Endometrium (tissue), 2 donors: ENCODE data around the gene TMSB15A.
"Not testable (repeated sequence)": the region's sequence is repeated elsewhere in the genome, so short reads cannot be mapped to it uniquely, and the experiment has no call there.

Experiments
- FAIRE-seq: peaks from 2 replicates; lab custom pipeline; 2012; peaks lifted over from hg19 to GRCh38; lab: Jason Lieb, UNC
- donor health status: control.
- donor health status: control.

TMSB15A gene

DNA sequence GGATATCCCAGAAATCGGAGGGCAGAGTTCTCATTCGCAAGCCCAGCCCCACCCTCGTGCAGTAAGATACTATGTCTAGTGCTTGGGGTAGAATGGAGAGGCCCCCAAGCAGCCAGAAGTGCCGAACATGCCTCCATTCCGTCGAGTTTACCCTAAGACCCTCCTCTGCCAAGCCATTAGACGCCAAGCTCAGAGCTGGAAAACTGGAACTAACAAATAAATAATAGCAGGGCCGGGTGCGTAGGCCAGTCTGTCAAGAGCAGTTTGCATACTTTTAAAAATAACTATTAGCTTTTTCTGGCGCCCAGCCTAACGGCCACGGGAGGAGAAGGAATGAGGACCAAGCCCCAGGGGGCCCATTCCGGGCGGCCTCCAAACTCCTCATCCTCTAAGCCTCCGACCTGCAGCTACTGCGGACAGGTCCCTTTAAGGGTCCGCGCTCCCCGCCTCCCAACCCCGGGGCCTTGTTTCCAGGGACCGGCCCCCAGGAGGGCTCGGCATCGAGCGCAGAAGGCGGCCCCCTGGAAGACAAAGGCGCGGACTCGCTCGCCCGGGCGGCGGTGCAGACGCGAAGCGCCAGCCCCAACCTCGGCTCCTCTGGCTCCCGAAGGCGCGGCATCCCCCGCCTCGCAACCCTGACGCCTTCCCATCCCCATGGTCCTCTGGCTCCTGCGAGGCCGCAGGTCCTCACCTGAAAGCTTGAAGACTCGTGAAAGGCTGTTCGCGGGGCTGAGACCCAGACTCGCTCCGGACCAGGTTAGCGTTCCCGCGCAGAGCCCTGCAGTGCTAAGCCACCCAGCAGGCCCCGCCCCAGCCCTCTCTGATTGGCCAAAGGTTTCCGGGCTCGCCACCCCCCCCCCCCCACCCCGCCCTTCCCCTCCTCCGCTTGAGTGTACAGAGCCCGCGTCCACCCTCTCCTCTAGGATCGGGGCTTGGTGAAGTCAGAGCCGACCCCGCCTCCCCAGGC lies at the start of gene TMSB15A:
TMSB15A (minus strand) TSS at position 765 of the 967 bp plus-strand sequence.
- FAIRE-seq: no peak

DNA sequence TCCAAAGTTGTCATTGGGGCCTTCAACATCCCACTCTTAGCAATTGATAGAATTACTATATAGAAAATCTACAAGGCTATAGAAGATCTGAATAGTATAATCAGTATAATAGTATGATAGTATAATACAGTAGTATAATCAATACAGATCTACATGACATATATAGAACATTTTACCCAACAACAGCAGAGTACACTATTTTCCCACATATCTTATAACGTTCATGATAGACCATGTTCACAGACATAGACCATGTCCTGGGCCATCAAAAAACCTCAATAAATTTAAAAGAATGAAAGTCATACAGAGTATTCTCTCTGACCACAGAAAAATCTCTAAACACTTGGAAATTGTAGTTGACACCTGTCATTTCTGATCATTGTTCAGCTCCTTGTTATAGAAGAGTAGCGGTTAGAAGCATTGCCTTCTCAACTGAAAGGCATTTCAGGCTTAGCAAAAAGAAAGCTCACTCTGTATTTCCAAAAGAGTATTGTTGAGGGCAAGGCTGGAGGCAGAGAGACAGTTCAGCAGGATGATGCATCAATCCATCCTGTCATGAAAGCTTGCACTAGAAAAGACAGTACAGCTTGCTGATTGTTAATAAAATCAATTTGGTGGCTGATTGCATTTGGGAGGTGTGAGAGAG lies 44.0 kb upstream of the TMSB15A start:
- FAIRE-seq: no peak

DNA sequence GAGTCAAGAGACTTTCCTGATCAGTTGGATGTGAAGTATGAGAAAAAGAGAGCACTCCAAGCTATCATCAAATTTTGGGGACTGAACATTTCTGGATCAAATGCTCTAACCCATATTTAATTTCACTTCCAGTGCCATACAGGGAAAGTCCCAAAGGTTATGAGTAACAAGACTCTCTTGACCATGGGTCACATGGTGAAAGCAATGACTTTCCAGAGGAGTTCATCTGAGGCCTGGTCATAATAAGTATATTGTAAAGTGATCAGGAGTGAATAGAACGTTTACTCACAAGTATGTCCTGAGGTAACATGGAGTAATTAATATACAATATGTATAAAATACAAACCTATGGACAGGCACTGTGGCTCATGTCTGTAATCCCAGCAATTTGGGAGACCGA lies 42.1 kb upstream of the TMSB15A start:
- no peak for FAIRE-seq

DNA sequence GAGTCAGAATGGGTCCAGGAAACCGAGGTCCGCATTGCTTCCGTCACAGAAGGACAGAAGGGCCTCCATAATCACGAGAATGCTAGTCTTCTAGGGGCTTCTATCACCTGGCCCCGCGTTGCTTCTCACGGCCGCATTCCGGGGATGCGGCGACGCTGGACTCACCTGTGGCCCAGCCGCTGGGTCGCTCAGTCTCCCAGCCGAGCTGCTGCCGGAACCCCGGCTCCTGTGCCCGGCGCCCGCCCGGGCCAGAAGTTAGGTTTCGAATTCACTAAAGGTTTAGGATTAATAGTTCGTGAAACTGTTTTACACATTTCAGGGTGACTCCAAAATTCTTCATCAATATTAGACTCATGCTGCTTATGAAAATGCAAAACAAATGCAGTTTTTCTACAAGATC lies 31.7 kb upstream of the TMSB15A start:
- FAIRE-seq: no peak

DNA sequence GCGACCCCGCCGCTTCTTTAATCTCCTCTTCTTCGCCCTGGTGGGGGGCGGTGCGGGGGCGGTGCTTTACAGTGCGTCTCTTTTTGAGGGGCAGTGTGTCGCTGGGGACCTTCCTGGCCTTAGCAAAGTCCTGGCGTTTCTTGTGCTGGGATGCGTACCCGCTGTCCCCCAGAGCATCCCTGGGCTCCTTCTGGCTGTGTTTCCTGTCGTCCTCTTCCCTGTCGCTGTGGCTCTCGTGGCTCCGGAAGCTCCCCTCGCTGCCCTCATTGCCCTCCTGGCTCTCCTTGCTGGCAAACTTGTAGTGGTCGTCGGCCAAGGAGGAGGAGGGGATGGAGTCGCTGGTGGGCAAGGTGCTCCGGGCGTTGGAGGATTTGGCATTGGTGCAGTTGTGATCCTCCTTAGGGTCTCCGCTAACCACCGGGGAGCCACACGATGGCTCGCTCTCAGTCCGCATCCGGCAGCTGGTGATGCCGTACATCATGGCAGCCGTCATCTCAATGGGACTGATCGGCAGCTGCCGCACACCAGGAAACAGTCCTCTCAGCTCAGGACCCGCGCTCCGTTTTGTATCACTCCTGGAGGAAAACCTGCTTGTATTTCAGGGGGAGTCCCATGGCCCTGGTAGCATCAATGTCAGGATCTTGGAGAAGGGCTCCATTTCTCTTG lies 30.4 kb upstream of the TMSB15A start:
- FAIRE-seq: no peak

DNA sequence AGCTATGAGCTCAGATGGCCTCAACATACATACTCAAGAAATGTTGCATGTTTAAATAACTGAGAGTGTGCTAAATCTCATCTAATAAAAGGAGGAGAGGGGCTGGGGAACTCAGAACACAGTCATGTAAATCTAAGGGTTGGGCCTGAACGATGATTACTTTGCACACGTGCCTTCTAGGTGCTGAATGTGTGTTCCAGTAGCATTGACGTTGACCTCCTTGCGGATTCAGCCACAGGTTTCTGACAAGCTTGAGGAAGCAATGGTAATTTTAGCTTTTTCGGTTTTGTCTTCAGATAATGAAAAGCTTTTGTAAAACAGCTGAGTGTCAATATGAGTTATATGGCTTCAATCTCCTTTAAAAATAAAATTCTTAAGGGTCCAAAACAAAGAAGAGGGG lies 29.6 kb upstream of the TMSB15A start:
- not testable (repeated sequence) for FAIRE-seq

DNA sequence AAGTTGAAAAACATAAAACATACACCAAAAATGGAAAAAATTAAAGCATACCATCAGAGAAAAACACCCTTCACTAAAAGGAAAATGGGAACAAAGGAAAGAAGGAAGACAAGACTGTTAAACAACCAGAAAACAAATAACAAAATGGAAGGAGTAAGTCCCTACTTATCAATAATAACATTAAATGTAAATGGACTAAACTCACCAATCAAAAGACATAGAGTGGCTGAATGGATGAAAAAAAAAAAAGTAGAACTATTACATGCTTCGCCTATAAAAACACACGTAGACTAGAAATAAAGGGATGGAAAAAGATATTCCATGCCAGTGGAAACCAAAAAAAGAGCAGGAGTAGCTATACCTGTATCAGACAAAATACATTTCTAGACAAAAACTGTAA lies 19.4 kb upstream of the TMSB15A start:
- FAIRE-seq: no peak

DNA sequence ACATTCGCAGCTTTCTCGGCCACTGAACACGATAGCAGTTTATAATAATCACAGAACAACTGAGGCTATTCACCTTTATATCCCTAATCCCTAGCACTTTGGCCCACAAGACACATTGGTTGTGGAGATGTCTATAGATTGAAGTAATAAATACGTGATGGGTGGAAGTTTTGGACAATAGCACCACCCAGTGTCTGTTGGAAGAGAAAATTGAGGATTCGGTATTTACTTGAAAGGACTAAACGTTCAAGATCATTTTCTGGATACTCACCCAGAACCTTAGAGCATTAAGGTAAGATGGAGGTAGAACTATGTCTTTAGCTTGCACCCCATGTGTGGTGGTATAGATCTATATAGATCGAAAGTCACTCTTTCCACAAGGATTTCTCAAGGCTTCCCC lies 787 bp upstream of the TMSB15A start:
- no peak for FAIRE-seq

DNA sequence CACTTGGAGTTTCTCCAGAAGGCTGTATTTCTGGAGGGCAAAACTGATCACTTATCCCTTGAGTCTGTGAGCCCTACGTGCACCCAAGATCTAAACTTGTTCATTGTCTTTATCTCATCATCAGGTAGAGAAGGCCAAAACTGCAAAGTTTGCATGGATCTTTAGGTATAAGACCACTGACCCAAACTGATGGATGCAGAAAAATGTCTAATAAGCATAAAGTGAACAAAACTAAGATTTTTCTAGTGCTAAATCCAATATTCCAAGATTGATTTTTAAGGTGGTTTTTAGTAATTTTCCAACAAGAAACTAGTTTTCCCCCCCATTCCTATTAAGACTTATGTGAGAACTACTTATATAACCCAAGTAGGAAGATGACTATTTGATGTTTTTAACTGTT lies 2.0 kb downstream of the TMSB15A start:
- FAIRE-seq: no peak

DNA sequence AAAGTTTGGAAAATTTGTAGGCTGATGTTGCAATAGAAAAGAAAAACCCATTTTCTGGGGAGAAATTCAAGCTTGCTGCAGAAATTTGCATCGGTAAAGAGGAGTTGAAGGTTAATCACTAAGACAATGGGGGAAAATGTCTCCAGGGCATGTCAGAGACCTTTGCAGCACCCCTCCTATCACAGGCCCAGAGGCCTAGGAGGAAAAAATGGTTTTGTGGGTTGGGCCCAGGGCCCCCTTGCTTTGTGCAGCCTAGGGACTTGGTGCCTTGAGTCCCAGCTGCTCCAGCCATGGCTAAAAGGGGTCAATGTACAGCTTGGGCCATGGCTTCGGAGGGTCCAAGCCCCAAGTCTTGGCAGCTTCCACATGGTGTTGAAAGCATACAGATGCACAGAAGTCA lies 17.8 kb downstream of the TMSB15A start:
- FAIRE-seq: no peak

DNA sequence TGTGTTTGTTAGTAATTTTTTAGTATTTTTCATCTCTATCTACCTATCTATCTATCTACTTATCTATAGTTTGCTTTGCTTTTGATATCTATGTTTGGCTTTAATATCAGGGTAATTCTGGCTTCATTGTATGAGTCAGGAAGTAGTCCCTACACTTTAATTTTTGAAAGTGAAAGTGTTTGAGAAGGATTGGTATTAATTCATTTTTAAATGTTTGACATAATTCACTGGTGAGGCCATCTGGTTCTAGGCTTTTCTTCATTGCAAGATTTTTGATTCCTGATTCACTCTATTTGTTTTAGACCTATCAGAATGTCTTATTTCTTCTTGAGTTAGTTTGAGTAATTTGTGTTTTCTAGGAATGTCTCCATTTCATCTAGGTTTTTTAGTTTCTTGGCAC lies 24.8 kb downstream of the TMSB15A start:
- no peak for FAIRE-seq

DNA sequence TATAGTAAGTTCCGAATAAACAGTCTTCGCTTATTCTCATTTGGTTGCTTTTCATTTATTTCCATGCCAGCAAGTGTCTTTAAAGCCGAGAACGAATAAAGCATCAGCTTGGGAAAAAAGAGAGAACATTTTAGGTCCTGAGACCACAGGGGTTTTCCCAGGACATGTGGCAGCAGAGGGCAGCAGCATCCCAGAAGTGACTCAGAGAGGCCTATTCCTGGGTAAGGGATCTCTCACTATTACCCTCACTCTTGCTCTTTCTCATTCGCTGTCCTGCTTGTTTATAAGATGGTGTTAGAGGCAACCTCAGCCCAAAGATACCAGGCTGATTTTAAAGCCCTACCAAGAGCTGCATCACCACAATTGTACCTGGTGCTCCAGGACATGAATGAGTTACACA lies 37.8 kb downstream of the TMSB15A start:
- FAIRE-seq: not testable (repeated sequence)

DNA sequence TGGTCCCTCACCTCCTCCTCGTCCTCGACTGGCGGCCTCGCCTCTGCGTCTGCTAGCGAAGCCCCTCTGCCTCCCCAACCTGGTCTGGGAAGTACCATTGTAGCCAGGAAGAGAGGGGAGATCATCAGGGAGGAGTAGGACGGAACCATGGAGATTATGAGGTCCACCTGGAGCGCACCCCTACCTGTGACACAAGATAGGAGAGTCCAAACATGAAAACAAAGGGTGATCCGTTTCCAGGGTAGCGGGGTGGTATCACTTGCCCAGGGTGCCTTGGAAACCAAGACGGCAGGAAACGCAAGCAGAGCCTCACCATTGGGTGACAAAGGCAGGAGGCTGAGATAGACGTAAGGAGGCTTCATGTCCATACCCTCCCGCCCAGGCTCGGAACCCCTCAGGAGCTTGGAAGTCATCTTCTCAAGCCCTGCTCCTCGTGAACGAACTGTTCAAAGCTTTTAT lies 44.7 kb downstream of the TMSB15A start, which contains the start of gene TCP11X2:
TCP11X2 (minus strand) TSS at position 51 of the 459 bp plus-strand sequence.
- FAIRE-seq: not testable (repeated sequence)

DNA sequence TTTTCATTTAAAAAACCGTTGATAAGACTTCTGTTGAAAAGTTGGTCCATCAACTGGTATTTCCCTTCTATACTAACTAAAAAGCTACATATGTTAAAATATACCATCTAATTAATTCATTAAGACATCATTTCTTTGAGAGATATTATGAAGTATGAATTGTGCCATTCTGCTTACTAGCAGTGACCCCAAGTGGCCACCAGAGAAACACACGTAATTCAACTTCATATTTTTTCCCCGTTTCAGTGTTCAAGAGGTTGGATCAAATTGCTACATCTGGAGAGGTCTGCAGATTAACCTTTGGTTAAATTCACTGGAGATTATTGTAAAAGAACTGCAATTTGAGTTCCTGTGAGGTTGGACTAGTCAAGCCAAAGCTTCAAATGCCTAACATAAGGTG lies 46.3 kb downstream of the TMSB15A start:
- peak; percentile 87 for FAIRE-seq
